Esophagus muscularis mucosa (tissue), 4 donors: Measurements from ENCODE around the gene COMTD1.

Source experiments
- EP300 ChIP-seq: sonication (generic); formaldehyde crosslinking; IDR thresholded peaks from one replicate; pipeline ENCODE4 v1.6.1; 2017; ENCODE audit warnings: antibody characterized with exemption
- POLR2A ChIP-seq: fragments of 450-650 bp; IDR thresholded peaks from one replicate; pipeline ENCODE4 v1.6.1; 2017; ENCODE audit warnings: antibody characterized with exemption, moderate library complexity, mild to moderate bottlenecking, low read depth
- POLR2AphosphoS5 ChIP-seq, 2 donors: sonication (generic); formaldehyde crosslinking; IDR thresholded peaks; one replicate each; pipeline ENCODE4 v1.6.1; 2017; ENCODE audit warnings: antibody characterized with exemption in 2 of 2
- TF ChIP-seq, protein P1 (sequence below), 3 experiments: fragments of 200-600 bp in 2 of 3; fragments of 450-650 bp in 1 of 3; sonication (generic) in 2 of 3; IDR thresholded peaks; one replicate each; pipeline ENCODE4 v1.5.1; 2017 to 2019; ENCODE audit warnings: antibody characterized with exemption in 3 of 3, mild to moderate bottlenecking in 2 of 3, moderate library complexity in 1 of 3

GRCh38 chr10:75229971-75230370 is 5.8 kb downstream of the COMTD1 start:
- TF ChIP-seq, protein P1, sequence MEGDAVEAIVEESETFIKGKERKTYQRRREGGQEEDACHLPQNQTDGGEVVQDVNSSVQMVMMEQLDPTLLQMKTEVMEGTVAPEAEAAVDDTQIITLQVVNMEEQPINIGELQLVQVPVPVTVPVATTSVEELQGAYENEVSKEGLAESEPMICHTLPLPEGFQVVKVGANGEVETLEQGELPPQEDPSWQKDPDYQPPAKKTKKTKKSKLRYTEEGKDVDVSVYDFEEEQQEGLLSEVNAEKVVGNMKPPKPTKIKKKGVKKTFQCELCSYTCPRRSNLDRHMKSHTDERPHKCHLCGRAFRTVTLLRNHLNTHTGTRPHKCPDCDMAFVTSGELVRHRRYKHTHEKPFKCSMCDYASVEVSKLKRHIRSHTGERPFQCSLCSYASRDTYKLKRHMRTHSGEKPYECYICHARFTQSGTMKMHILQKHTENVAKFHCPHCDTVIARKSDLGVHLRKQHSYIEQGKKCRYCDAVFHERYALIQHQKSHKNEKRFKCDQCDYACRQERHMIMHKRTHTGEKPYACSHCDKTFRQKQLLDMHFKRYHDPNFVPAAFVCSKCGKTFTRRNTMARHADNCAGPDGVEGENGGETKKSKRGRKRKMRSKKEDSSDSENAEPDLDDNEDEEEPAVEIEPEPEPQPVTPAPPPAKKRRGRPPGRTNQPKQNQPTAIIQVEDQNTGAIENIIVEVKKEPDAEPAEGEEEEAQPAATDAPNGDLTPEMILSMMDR (IDR thresholded peaks at IDR 0.05): no peak
- TF ChIP-seq POLR2A (no peak), EP300 (no peak), POLR2AphosphoS5 (IDR thresholded peaks at IDR 0.05) (no peak)
